ENCODE measurements around the gene UTS2.

UTS2 gene

DNA sequence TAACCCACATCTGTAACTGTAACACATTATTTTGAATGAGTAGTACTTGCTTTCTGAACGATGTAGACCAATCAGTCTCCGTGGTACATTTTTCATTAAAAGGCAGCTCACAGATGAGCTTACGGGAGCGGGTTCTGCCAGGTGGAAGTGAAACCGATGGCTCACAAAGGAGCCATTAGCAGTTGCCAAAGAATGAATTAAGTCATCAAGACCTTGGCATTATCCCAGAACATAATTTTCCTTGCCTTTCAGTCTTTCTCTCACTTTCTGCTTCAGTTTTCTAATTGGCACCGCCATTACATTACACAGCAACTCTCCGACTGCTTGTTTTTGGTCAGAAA, 33.5 kb upstream of the UTS2 start:
- no peak overlapping the region for H3K27ac ChIP-seq
- H3K9ac ChIP-seq (ENCODE audit: insufficient read length), result no peak overlapping the region
- DNase-seq (ENCODE audit: low read depth, low spot score), result no peak
- no peak for TF ChIP-seq POLR2AphosphoS5 (IDR thresholded peaks at IDR 0.05; ENCODE audit: borderline replicate concordance, low read depth, low read length)
- no peak for TF ChIP-seq FOXP2 (optimal IDR thresholded peaks at IDR 0.05; ENCODE audit: control extremely low read depth, extremely low read length, insufficient read depth)
- no peak for TF ChIP-seq EZH2 (IDR thresholded peaks at IDR 0.05)
- no peak overlapping the region for H3K4me3 ChIP-seq
- no peaks in the 10 kb centered on the region for H3K9me3 ChIP-seq (ENCODE audit: low read depth, low read length)
- no peaks in the 10 kb centered on the region for H3K36me3 ChIP-seq (ENCODE audit: insufficient read depth, low read length)

DNA sequence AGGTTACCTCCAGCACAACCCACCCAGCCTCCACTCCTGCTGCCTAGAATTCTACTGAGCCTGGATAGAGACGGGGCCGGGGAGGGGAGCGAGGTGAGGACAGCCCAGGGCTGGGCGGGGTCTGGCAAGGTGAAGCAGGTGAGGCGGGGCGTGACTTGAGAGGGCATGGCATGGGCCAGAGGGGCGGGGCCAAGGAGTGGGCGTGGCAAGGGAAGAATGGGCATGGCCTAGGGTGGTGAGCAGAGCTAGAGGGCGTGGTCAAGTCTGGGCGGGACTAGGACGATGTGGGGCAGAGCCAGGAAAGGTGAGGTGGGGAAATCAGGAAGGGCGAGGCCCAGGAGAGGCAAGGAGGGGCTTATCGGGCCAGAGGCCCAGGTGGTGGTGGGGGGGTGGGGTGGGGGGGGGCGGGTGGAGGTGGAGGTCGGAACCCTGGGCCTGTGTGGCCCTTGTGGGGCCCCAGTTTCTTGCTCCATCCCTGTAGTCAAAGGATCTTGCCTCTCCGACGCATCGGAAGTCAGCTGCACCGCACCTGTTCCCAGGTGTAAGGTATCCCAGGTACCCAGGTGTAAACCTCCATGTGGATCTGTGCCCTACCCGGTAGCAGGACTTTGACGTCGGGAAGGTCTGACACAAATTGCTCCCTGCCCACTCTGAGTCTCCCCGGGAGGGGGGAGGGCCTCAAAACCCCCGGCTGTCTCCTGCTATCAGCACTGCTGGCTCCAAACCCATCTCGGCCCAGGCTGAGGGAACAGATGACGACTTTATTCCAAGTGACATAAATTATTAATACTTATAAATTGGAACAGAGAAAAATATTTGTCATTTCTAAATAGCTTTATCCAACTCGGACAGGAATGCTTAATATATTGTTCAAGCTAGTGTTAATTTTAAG, 32.9 kb upstream of the UTS2 start:
- Histone ChIP-seq H3K36me3 (ENCODE audit: insufficient read depth, low read length) (no peaks in the 10 kb centered on the region), H3K4me3 (no peak overlapping the region), H3K9me3 (ENCODE audit: low read depth, low read length) (no peaks in the 10 kb centered on the region), H3K9ac (ENCODE audit: insufficient read length) (no peak overlapping the region), H3K27ac (no peak overlapping the region)
- no peak for DNase-seq (ENCODE audit: low read depth, low spot score)
- TF ChIP-seq FOXP2 (optimal IDR thresholded peaks at IDR 0.05; ENCODE audit: control extremely low read depth, extremely low read length, insufficient read depth) (no peak), POLR2AphosphoS5 (IDR thresholded peaks at IDR 0.05; ENCODE audit: borderline replicate concordance, low read depth, low read length) (no peak)

DNA sequence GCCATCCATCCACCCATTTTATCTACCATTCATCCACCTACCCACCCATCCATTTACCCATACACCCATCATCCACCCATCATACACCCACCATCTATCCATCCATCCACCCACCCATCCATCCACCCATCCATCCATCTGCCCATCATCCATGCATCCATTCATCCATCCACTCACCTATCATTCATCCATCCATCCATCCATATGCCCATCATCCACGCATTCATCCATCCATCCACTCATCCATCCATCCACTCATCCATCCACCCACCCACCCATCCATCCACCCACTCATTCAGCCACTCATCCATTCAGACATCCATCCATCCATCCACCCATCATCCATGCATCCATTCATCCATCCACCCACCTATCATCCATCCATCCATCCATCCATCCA, 31.9 kb upstream of the UTS2 start:
- Histone ChIP-seq H3K36me3 (ENCODE audit: insufficient read depth, low read length) (no peaks in the 10 kb centered on the region), H3K9ac (ENCODE audit: insufficient read length) (no peak overlapping the region), H3K4me3 (no peak overlapping the region), H3K27ac (no peak overlapping the region), H3K9me3 (ENCODE audit: low read depth, low read length) (no peaks in the 10 kb centered on the region)
- TF ChIP-seq FOXP2 (optimal IDR thresholded peaks at IDR 0.05; ENCODE audit: control extremely low read depth, extremely low read length, insufficient read depth), result no peak
- no peak for TF ChIP-seq POLR2AphosphoS5 (IDR thresholded peaks at IDR 0.05; ENCODE audit: borderline replicate concordance, low read depth, low read length)
- no peak for TF ChIP-seq EZH2 (IDR thresholded peaks at IDR 0.05)
- DNase-seq (ENCODE audit: low read depth, low spot score), result no peak

DNA sequence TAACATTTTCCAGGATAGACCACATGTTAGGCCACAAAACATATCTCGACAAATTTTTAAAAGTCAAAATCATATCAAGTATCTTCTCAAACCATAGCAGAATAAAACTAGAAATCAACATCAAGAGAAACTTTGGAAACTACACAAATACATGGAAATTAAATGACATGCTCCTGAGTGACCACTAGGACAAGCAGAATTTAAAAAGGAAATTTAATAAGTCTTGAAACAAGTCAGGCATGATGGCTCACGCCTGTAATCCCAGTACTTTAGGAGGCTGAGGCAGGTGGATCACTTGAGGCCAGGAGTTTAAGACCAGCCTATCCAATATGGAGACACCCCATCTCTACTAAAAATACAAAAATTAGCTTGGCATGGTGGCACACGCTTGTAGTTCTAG, 26.4 kb upstream of the UTS2 start:
- no peaks in the 10 kb centered on the region for H3K9me3 ChIP-seq (ENCODE audit: low read depth, low read length)
- no peak overlapping the region for H3K4me3 ChIP-seq
- no peak overlapping the region for H3K27ac ChIP-seq
- H3K9ac ChIP-seq (ENCODE audit: insufficient read length), result no peak overlapping the region
- H3K36me3 ChIP-seq (ENCODE audit: insufficient read depth, low read length), result no peaks in the 10 kb centered on the region
- TF ChIP-seq EZH2 (IDR thresholded peaks at IDR 0.05) (no peak), POLR2AphosphoS5 (IDR thresholded peaks at IDR 0.05; ENCODE audit: borderline replicate concordance, low read depth, low read length) (no peak), FOXP2 (optimal IDR thresholded peaks at IDR 0.05; ENCODE audit: control extremely low read depth, extremely low read length, insufficient read depth) (no peak)
- no peak for DNase-seq (ENCODE audit: low read depth, low spot score)

DNA sequence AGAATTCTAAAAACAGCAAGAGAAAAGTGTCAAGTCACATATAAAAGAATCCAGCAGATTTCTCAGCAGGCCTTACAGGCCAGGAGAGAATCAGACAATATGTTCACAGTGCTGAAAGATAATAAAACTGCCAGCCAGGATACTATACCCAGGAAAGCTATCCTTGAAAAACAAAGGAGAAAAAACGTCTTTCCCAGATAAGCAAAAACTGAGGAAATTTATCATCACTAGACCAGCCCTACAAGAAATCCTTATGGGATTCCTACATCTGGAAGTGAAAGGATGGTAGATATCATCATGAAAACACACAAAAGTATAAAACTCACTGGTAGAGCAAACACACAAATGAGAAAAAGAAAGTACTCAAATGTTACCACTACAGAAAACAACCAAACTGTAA, 25.2 kb upstream of the UTS2 start:
- no peak for DNase-seq (ENCODE audit: low read depth, low spot score)
- H3K36me3 ChIP-seq (ENCODE audit: insufficient read depth, low read length), result no peaks in the 10 kb centered on the region
- no peak overlapping the region for H3K27ac ChIP-seq
- H3K9ac ChIP-seq (ENCODE audit: insufficient read length), result no peak overlapping the region
- no peak for TF ChIP-seq EZH2 (IDR thresholded peaks at IDR 0.05)
- no peak for TF ChIP-seq FOXP2 (optimal IDR thresholded peaks at IDR 0.05; ENCODE audit: control extremely low read depth, extremely low read length, insufficient read depth)
- no peak for TF ChIP-seq POLR2AphosphoS5 (IDR thresholded peaks at IDR 0.05; ENCODE audit: borderline replicate concordance, low read depth, low read length)
- no peak overlapping the region for H3K4me3 ChIP-seq
- H3K9me3 ChIP-seq (ENCODE audit: low read depth, low read length), result no peaks in the 10 kb centered on the region

DNA sequence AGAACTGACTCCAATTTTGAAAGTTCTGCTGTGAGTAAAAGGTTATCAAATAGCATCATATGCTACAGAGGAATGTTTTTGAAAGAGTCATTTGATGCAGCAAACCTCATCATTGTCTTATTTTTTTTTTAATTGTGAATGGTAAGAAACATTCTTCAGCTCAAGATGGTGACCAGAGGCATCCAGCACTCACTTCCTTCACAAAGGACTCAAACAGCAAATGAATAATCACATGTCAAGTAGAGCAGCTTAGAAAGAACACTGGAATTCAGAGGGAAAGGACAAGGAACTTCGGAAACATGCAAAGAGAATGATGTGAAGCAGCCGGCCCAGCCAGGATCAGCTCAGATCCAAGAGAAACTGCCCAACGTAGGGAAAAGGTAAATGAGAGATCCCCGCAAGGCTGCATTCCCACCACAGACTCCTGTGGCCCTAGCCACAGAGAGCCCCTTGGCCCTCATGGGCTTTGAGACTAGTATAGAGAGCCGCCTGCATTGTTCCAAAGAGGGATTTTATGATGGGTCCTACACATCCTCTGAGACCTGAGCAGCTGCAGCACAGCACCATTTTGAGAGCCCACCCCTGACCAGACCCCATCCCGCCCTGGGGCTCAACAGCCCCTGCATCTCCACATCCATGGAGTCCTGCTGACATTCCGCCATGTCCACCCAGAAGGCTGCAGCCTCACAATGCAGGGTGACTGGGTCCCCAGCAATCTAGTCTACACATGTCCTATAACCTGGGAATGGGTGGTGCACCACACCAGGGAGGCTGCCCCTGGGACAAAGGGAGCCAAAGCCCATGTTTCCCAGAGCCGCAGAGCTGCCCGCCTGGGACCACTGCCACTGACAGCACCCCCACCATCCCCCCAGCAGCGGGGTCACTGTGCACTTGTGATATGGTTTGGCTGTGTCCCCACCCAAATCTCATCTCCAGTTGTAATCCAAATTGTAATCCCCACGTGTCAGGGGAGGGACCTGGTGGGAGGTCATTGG, 21.2 kb upstream of the UTS2 start:
- TF ChIP-seq EZH2 (IDR thresholded peaks at IDR 0.05) (no peak), FOXP2 (optimal IDR thresholded peaks at IDR 0.05; ENCODE audit: control extremely low read depth, extremely low read length, insufficient read depth) (no peak), POLR2AphosphoS5 (IDR thresholded peaks at IDR 0.05; ENCODE audit: borderline replicate concordance, low read depth, low read length) (no peak)
- H3K36me3 ChIP-seq (ENCODE audit: insufficient read depth, low read length), result no peaks in the 10 kb centered on the region
- no peak overlapping the region for H3K9ac ChIP-seq (ENCODE audit: insufficient read length)
- no peak for DNase-seq (ENCODE audit: low read depth, low spot score)
- H3K4me3 ChIP-seq, result no peak overlapping the region
- no peak overlapping the region for H3K27ac ChIP-seq
- no peaks in the 10 kb centered on the region for H3K9me3 ChIP-seq (ENCODE audit: low read depth, low read length)

DNA sequence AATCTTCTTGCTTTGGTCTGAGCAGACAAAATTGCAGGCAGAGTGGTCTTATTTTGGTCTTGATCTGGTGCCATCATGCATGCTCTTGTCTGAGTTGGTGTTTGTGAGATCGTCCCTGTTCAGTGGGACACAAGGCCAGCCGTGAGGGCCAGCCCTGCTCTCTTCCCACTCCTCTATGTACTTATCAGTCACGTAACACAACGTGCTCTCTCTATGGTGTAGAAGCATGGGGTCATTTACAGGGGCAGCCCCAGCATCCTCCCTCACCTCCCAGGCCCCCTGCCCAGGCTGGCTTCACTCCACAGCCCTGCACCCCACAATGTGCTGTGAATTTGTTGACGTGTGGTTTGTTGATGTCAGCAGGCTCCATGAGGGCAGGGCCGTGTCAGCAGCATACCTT, 18.3 kb upstream of the UTS2 start:
- no peak for DNase-seq (ENCODE audit: low read depth, low spot score)
- no peak overlapping the region for H3K9ac ChIP-seq (ENCODE audit: insufficient read length)
- no peaks in the 10 kb centered on the region for H3K36me3 ChIP-seq (ENCODE audit: insufficient read depth, low read length)
- H3K27ac ChIP-seq, result no peak overlapping the region
- H3K9me3 ChIP-seq (ENCODE audit: low read depth, low read length), result no peaks in the 10 kb centered on the region
- H3K4me3 ChIP-seq, result no peak overlapping the region
- TF ChIP-seq EZH2 (IDR thresholded peaks at IDR 0.05), result no peak
- no peak for TF ChIP-seq POLR2AphosphoS5 (IDR thresholded peaks at IDR 0.05; ENCODE audit: borderline replicate concordance, low read depth, low read length)
- no peak for TF ChIP-seq FOXP2 (optimal IDR thresholded peaks at IDR 0.05; ENCODE audit: control extremely low read depth, extremely low read length, insufficient read depth)
